GM21576 (cell line): ENCODE results near the gene BCL3.
A peak's percentile ranks its signal among the peaks of the same experiment; 100 is the strongest.
"Not testable (repeated sequence)": the region's sequence is repeated elsewhere in the genome, so short reads cannot be mapped to it uniquely, and the experiment has no call there.

Experiments used
- ATAC-seq: cut with Tn5 transposase; IDR thresholded peaks from one replicate; pipeline ENCODE4 v1.9.1; 2021; ENCODE audit warnings: mild to moderate bottlenecking, moderate library complexity; ENCODE audit not compliant: unreplicated experiment

The BCL3 gene

DNA sequence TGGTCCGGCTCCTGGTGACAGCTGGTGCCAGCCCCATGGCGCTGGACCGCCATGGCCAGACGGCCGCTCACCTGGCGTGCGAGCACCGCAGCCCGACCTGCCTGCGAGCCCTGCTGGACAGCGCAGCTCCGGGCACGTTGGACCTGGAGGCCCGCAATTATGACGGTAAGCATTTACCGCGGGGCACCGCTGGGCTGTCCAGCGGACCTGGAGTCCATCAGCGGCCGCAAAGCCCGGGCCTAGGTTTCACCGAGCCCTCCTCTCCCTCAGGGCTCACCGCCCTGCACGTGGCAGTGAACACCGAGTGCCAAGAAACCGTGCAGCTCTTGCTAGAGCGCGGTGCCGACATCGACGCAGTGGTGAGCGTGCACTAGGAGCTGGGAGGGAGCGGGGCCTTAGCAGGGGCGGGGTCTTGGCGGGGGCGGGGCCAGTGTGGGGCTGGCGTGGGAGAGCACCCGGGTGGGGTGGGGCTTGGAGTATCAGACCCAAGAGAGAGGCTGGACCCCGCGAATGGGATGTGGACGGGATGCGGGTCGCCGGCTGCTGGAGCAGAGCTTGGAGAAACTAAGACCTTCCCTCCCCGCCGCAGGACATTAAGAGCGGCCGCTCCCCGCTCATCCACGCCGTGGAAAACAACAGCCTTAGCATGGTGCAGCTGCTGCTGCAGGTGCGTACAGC lies 8.7 kb downstream of the BCL3 start:
- ATAC-seq, result no peak

DNA sequence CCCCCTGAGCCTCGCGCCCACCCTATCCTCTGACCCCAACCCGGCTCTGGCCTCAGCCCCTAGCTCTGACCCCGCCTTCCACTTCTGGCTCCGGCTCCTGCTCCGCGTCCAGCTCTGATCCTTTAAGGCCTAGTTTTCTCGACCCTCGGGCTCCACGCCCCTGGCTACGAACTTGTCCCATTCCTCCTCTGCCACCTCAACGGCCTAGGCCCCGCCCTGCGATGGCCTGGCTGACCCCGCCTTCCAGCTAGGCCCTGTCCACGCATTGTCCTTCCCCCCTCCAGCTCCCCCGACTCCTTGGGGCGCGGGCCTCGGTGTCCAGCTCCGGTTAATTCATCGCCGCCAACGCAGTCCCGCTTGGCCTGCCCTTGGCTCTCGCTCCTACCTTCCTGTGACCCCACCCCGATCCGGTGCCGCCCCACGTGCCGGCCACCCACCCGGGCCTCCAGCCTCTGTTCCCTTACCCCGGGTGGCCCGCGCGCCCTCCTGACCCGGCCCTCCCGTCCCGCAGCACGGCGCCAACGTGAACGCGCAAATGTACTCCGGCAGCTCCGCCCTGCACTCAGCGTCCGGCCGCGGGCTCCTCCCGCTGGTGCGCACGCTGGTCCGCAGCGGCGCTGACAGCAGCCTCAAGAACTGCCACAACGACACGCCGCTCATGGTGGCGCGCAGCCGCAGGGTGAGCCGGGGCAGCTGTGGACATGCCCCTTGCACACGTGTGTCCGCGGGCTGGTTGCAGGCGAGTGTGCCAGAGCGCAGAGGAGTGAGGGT lies 9.4 kb downstream of the BCL3 start:
- no peak for ATAC-seq

DNA sequence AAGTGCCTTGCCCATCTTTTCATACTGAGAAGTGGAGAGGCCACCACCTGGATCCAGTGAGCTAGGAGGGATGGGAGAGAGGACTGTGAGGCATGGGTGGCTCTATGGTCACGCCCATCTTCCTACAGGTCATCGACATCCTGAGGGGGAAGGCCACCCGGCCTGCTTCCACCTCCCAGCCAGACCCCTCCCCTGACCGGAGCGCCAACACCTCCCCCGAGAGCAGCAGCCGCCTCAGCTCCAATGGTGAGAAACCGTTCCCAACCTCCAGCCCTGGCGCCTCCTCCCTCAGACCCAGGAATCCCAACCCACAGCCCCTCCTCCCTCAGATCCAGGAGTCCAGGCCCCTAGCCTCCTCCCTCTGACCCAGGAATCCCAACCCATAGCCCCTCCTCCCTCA lies 10.1 kb downstream of the BCL3 start:
- ATAC-seq, result no peak

DNA sequence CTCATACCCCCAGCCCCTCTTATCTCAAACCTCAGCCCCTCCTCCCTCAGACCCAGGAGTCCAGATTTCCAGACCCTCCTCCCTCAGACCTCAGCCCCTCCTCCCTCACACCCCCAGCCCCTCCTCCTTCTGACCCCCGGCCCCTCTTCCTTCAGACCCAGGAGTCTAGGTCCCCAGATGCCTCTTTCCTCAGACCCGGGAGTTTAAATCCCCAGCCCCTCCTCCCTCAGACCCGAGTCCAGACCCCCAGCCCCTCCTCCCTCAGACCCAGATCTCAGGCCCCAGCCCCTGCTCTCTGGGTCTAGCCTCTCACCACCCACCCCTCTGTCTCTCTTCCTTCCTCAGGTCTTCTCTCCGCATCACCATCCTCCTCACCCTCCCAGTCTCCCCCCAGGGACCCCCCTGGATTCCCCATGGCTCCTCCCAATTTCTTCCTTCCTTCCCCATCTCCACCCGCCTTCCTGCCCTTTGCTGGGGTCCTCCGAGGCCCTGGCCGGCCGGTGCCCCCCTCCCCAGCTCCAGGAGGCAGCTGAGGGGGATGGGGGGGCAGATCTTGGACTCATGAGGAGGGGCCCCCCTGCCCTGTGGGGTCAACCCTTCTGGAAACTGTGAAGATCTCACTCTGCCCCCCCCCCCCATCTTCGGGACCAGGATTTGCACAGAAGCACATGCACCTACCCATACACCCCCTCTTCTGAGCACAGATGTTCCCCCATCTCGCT lies 10.7 kb downstream of the BCL3 start:
- no peak for ATAC-seq

DNA sequence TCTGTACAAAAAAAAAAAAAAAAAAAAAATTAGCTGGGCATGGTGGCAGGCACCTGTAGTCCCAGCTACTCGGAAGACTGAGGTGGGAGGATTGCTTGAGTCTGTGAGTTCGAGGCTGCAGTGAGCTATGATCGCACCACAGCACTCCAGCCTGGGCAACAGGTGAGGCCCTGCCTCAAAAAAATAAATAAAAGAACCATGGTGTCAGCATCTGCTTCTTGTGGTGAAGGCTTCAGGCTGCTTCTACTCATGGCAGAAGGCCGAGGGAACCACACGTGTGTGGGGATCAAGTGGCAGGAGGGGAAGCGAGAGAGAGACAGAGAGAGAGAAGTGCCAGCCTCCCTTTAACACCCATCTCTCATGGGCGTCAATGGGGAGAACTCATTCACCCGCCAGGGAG lies 13.5 kb downstream of the BCL3 start:
- no peak for ATAC-seq

DNA sequence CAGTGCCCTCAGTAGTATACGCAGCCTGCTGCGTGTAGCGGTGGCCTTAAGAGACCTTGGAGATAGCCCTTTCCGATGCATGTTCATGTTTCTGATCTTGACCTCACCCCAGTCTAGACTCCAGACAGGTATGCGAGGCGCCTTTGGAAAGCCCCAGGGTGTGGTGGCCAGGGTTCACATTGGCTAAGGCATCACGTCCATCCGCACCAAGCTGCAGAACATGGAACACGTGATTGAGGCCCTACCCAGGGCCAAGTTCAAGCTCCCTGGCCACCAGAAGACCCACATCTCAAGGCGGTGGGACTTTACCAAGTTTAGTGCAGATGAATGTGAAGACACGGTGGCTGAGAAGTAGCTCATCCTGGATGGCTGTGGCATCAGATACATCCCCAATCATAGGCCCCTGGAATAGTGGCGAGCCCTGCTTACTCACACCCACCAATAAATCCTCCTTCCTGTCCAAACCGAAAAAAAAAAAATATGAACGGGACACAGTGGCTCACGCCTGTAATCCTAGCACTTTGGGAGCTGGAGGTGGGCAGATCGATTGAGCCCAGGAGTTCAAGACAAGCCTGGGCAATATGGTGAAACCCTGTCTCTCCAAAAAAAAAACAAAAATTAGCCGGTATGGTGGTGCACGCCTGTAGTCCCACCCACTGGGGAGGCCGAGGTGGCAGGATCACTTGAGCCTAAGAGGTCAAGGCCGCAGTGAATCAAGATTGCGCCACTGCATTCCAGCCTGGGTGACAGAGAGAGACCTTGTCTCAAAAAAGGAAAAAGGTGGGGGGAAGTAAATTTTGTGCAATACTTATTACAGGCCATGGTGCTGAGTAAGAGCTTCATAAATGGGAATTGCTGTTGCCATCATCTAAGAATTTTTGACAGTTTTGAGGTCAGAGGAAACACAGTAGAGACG lies 16.8 kb downstream of the BCL3 start:
- ATAC-seq, result no peak

DNA sequence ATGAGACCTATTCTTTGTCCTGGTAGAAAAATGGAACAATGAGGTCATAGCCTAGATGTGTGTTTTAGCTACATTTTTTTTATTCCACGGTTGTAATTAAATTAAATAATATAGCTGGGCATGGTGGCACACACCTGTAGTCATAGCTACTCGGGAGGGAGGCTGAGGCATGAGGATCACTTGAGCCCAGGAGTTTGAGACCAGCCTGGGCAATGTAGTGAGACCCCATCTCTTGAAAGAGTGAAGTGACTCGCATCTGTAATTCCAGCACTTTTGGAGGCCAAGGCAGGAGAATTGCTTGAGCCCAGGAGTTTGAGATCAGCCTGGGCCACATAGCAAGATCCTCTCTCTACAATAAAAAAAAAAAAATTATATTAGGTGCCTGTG lies 17.4 kb downstream of the BCL3 start:
- ATAC-seq, result no peak

DNA sequence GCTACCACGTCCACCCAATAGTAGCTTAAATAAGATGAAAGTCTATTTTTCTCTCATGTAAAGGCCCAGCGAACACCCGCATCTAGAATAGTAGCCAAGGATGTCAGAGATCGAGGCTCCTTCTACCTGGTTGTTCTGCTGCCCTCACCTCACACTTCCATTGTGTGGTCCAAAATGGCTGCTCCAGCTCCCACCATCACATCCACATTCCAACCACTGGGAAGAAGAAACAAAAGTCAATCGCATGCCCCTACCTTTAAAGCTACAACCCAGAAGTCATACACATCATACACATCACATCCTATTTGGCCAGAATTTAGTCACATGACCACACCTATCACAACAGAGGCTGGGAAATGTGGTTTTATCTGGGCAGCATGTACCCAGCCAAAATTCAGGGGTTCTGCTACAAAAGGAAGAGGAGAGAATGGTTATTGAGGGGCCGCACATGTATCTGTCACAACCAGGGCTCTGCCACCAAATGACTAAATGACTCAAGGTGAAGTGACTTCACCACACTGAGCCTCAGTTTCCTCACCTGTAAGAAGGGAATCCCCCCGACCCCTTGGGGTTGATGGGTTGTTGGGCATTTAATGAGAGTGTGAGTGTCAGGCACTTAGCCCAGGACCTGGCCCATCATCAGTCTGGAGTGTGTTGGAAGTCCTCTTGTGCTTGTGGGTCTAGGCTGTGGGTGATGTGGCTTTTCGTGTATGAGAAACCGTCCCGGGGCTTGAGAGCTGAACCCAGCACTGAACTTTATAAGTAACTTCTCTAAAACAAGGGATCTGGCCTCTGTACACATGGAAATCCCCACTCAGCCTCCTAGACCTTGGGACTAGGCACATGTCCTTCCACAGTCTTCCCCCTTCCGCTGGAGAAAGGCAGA lies 19.0 kb downstream of the BCL3 start:
- no peak for ATAC-seq

DNA sequence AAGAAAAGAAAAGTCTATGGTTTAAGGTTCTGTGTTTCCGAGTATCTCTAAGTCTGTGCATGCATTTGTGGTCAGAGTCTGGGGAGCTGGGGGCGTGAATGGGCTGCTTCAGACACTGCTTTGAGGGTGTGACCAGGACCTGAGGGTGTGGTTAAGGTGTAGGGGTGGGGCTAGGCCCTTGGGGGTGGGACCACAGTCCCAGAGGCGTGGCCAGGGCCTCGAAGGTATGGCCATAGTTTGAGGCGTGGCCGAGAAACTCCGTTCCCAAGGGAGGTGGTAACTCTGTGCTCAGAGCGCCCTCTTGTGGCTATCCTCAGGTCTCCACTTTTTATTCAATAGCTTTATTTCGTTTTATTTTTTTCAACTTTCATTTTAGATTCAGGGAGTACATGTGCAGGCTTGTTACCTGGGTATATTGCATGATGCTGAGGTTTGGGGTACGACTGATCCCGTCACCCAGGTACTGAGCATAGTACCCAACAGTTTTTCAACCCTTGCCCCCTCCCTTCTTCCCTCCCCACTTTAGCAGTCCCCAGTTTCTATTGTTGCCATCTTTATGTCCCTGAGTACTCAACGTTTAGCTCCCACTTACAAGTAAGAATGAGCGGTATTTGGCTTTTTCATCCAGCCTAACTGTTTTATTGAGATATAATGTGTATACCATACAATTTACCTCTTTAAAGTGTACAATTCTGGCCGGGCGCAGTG lies 22.2 kb downstream of the BCL3 start:
- peak; percentile 94 for ATAC-seq

DNA sequence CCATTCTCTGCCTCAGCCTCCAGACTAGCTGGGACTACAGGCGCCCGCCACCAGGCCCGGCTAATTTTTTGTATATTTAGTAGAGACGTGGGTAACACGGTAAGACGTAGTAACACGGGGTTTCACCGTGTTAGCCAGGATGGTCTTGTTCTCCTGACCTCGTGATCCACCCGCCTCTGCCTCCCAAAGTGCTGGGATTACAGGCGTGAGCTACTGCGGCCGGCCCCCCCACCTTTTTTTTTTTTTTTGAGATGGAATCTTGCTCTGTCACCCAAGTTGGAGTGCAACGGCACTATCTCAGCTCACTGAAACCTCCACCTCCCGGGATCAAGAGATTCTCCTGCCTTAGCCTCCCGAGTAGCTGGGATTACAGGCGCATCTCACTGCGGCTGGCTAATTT lies 23.6 kb downstream of the BCL3 start:
- ATAC-seq, result not testable (repeated sequence)

DNA sequence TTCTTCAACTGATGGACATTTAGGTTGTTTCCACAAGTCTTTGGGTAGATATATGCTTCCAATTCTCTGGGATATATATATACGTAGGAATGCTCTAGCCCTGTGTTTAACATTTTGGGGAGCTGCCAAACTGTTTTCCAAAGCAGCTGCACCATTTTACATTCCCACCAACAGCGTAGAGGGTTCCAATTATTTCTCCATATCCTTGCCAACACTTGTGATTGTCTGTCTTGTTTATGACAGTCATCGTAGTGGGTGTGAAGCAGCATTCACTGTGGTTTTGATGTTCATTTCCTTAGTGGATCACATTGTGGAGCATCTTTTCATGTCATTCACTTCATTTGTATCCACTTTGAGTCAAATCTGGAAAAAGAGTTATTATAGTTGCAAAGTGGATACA lies 24.5 kb downstream of the BCL3 start:
- no peak for ATAC-seq

DNA sequence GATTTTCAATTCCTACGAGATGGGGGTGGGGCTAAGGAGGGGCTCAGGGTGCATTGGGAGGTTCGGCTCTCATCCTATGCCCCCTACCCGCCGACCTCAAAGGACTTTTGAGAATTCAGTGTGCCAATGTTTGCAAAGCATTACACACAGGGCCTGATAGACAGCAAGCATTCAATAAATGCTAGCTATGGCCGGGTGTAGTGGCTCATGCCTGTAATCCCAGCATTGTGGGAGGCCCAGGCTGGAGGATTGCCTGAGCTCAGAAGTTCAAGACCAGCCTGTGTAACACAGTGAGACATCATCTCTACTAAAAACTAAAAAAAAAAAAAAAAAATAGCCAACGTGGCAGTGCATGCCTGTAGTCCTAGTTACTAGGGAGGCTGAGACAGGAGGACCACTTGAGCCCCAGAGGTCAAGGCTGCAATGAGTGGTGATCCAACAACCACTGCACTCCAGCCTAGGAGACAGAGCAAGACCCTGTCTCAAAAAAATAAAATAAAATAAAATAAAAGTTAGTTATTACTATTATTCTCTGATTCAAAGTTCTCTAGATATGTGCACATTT lies 27.2 kb downstream of the BCL3 start:
- ATAC-seq, result no peak

DNA sequence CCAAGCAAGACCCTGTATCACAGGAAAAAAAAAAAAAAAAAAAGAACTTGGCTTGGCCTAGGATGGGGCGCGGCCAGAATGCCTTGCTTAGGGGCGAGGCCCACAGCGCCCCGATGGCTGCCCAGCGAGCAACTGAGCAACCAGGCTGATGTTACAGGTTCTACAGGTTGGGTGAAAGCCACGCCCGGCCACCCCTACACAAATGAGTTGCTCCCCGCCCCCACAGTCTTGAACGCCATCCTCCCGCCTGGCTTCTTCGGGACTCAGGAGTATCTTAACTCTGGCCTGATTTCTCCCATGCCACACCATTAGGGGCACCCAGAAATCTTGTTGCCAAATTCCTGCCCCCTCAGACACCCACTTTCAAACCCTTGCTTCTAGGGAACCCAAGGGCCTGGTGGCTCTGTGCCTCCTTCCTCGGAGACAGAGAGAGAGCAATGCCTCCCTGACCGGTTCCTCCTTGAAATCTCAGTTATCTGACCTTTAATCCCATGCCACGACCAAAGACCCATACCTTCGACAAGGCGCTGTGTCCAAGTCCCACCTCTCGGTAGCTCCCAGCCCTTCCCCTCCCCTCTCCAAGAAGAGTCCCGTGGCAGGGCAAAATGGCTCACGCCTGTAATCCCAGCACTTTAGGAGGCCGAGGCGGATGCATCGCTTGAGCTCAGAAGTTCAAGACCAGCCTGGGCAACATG lies 28.0 kb downstream of the BCL3 start:
- no peak for ATAC-seq

DNA sequence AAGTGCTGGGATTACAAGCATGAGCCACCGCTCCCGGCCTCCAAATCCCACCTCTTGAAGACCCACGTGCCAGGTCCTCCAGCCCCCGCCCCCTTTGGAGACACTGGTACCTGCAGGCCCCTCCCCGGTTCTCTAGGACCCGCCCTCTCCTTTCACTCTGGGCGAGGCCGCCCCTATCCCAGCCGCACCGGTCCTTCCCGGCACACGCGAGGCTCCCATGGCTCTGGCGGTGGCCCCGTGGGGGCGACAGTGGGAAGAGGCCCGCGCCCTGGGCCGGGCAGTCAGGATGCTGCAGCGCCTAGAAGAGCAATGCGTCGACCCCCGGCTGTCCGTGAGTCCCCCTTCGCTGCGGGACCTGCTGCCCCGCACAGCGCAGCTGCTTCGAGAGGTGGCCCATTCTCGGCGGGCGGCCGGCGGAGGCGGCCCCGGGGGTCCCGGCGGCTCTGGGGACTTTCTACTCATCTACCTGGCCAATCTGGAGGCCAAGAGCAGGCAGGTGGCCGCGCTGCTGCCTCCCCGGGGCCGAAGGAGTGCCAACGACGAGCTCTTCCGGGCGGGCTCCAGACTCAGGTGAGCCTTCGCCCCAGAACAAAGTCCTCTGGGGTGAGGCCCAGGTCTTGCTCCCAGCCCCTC lies 29.3 kb downstream of the BCL3 start, which contains the start of gene CBLC:
Gene CBLC, plus strand, starts transcription at position 176 of the 633 bp plus-strand sequence. Its CDS starts 42 bp downstream, at position 218.
- no peak for ATAC-seq

DNA sequence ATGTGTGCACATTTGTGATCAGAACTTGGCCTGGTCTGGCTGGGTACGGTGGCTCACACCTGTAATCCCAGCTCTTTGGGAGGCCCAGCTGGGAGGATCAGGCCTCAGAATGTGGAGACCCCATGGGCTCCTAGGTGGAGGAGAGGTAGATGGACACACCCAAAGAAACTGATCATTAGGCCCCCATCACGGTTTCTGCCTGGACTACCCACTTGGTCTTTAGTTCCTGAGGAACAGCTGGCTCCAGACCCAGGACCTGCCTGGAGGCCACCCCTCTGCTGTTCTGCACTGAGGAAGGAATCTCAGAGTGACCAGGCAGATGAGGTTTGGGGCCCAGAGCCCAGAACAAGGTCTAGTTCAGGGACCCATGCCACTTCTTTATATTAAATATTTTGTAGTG lies 30.6 kb downstream of the BCL3 start:
- ATAC-seq, result no peak

DNA sequence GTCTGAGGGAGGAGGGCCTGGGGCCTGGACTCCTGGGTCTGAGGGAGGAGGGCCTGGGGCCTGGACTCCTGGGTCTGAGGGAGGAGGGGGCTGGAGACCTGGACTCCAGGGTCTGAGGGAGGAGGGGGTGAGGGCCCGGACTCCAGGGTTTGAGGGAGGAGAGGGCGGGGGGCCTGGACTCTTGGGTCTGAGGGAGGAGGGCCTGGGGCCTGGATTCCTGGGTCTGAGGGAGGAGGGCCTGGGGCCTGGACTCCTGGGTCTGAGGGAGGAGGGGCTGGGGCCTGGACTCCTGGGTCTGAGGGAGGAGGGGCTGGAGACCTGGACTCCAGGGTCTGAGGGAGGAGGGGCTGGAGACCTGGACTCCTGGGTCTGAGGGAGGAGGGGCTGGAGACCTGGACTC lies 33.2 kb downstream of the BCL3 start:
- not testable (repeated sequence) for ATAC-seq

DNA sequence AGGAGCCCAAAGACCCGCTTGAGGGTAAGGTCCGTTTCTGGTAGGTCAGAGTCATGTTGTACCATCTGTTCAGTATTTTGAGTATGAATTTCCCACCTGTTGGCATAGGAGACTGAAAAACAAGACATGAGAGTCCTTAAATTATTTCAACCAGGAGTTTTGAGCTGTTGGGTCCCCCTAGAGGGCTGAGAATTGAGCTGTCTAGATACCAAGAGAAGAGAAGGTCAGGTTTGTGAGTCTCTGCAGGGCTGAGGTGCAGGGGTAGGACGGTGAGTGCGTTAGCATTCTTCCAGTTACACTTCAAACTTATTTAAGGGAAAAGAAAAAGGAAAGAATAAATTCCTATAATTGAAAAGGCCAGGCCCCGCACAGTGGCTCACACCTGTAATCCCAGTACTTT lies 34.2 kb downstream of the BCL3 start:
- ATAC-seq, result no peak

DNA sequence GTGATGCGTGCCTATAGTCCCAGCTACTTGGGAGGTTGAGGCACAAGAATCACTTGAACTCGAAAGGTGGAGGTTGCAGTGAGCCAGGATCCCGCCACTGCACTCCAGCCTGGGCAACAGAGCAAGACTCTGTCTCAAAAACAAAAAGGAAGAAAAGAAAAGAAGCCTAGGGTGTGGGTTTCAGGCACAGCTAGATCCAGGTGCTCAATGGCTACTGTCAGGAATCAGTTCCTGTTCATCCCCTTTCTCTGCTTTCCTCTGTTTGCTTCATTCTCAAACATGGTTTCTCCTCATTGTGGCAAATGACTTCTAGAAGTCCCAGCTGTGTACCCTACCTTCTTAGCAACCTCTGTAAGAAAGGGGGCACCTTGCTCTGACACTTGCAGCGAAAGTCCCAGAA lies 35.0 kb downstream of the BCL3 start:
- ATAC-seq, result no peak
